ENCODE measurements around the gene SOX4.

- TF ChIP-seq CTCF (conservative IDR thresholded peaks at IDR 0.05; ENCODE audit: low read depth in 2 of 2) = no peak
- TF ChIP-seq REST (IDR thresholded peaks at IDR 0.05; ENCODE audit: unreplicated experiment) = no peak
- TF ChIP-seq ETS1 (IDR thresholded peaks at IDR 0.05) = no peak
- TF ChIP-seq EZH2phosphoT487 (IDR thresholded peaks at IDR 0.05; ENCODE audit: unreplicated experiment) = no peak
- no peak for TF ChIP-seq ZNF462 (CRISPR knock-in tag; IDR thresholded peaks at IDR 0.05)
Measured at GRCh38 chr6:21608601-21609000, 15.1 kb downstream of the SOX4 start.

All from GM23338 (cell line).